Left lung (tissue), 10 donors: ENCODE results near the gene C9orf72. TPM values are rescaled to one million over a fixed set of nuclear protein-coding genes. Genes with fewer than 3 reads are reported as not detected.

Source experiments
- ATAC-seq: fragments of 200-7000 bp; cut with Tn5 transposase; one replicate; pipeline ENCODE4 v1.9.1; 2020; ENCODE audit warnings: moderate library complexity
- DNase-seq, 4 donors: peaks; one replicate each; pipeline ENCODE4 v3.0.0-alpha.2; 2013 to 2020
- H3K27ac ChIP-seq, 2 donors: fragments of 200-600 bp; sonication (generic) in 1 of 2; one replicate each; pipeline versions ENCODE4 v1.5.0 to v1.8.0; 2020 to 2021
- H3K27me3 ChIP-seq, 2 donors: fragments of 200-600 bp; sonication (generic) in 1 of 2; one replicate each; pipeline versions ENCODE4 v1.5.0 to v1.8.0; 2020 to 2021
- H3K36me3 ChIP-seq, 2 donors: fragments of 200-600 bp; sonication (generic) in 1 of 2; one replicate each; pipeline versions ENCODE4 v1.5.0 to v1.8.0; 2020 to 2021
- H3K4me1 ChIP-seq, 2 donors: fragments of 200-600 bp; one replicate each; pipeline ENCODE4 v1.8.0; 2021
- H3K4me3 ChIP-seq, 2 donors: fragments of 200-600 bp; sonication (generic) in 1 of 2; one replicate each; pipeline versions ENCODE4 v1.5.0 to v1.8.0; 2020 to 2021; ENCODE audit warnings: mild to moderate bottlenecking in 1 of 2
- H3K9me3 ChIP-seq, 2 donors: fragments of 200-600 bp; sonication (generic) in 1 of 2; one replicate each; pipeline versions ENCODE4 v1.5.0 to v1.8.0; 2020 to 2021
- CTCF ChIP-seq, 2 donors: fragments of 200-600 bp; sonication (generic) in 1 of 2; IDR thresholded peaks; one replicate each; pipeline versions ENCODE4 v1.5.0 to v1.8.0; 2021; ENCODE audit warnings: antibody characterized with exemption in 2 of 2
- intact Hi-C, 2 donors: fragments of 100-400 bp; cut with DNase I; formaldehyde crosslinking; loops; one replicate each; pipeline versions ENCODE4 v1.11.2 to v1.14.2; 2022
- polyA plus RNA-seq, 6 donors: library from polyadenylated mRNA; unstranded; fragments of 120-200 nt; gene quantifications; one replicate each; pipeline ENCODE4 v1.2.1, GENCODE V29; 2013; ENCODE audit not compliant: insufficient read length in 6 of 6
- total RNA-seq, 2 donors: library from RNA; stranded (reverse); fragmentation: NEBNext Ultra II Directional; extraction: Animal tissue kit (Norgen Biotek cat#: 25700); gene quantifications; one replicate each; pipeline ENCODE4 v1.2.1, GENCODE V29; 2021
- donor health status: DM: no; HTN: yes; CAD: no.
- donor health status: DM: no; HTN: no; CAD: no.

Gene C9orf72
- total and polyA plus RNA-seq, 8 donors = 17.1 to 32.4 (median 23.5) TPM

- H3K9me3 ChIP-seq = no peaks in the 10 kb centered on the region
- H3K36me3 ChIP-seq = no peaks in the 10 kb centered on the region
- DNase-seq (peak in 2 of 4 donors; percentile 10 to 49), ATAC-seq (peak; percentile 68)
- peak overlapping the region; percentile 65 to 85 for H3K27ac ChIP-seq
- H3K4me3 ChIP-seq = no peak overlapping the region
- intact Hi-C loops = no loop called here
- no peak for TF ChIP-seq CTCF (IDR thresholded peaks at IDR 0.05)
- H3K27me3 ChIP-seq = no peaks in the 10 kb centered on the region
- peaks cover 0 to 32% of the 10 kb centered on the region in 2 donors for H3K4me1 ChIP-seq
Observed at GRCh38 chr9:27600256-27600655, 27.0 kb upstream of the C9orf72 start.

- no peak for TF ChIP-seq CTCF (IDR thresholded peaks at IDR 0.05)
- DNase-seq (no peak), ATAC-seq (peak; percentile 34)
- Histone ChIP-seq H3K36me3 (no peaks in the 10 kb centered on the region), H3K9me3 (no peaks in the 10 kb centered on the region), H3K4me1 (peaks cover 0 to 32% of the 10 kb centered on the region in 2 donors), H3K27ac (peak overlapping the region; percentile 65 to 85), H3K27me3 (no peaks in the 10 kb centered on the region), H3K4me3 (no peak overlapping the region)
- intact Hi-C loops = no loop called here
Observed at GRCh38 chr9:27599870-27600238, 26.6 kb upstream of the C9orf72 start.

- Histone ChIP-seq H3K27me3 (no peaks in the 10 kb centered on the region), H3K4me3 (no peak overlapping the region), H3K9me3 (no peaks in the 10 kb centered on the region), H3K36me3 (no peaks in the 10 kb centered on the region), H3K4me1 (peaks cover 0 to 32% of the 10 kb centered on the region in 2 donors), H3K27ac (peak overlapping the region; percentile 65 to 85)
- intact Hi-C loops = no loop called here
- no peak for TF ChIP-seq CTCF (IDR thresholded peaks at IDR 0.05)
- DNase-seq = peak in 1 of 4 donors; percentile 26
- ATAC-seq = peak; percentile 93
Observed at GRCh38 chr9:27599102-27599869, 26.0 kb upstream of the C9orf72 start.

- no peak for TF ChIP-seq CTCF (IDR thresholded peaks at IDR 0.05)
- DNase-seq (peak in 1 of 4 donors; percentile 54), ATAC-seq (no peak)
- Histone ChIP-seq H3K36me3 (no peaks in the 10 kb centered on the region), H3K9me3 (no peaks in the 10 kb centered on the region), H3K4me3 (no peak overlapping the region), H3K4me1 (peaks cover 0 to 22% of the 10 kb centered on the region in 2 donors), H3K27ac (no peak overlapping the region), H3K27me3 (no peaks in the 10 kb centered on the region)
- intact Hi-C loops = no loop called here
Observed at GRCh38 chr9:27595733-27596132, 22.5 kb upstream of the C9orf72 start.

- no peaks in the 10 kb centered on the region for H3K36me3 ChIP-seq
- H3K4me1 ChIP-seq = peaks cover 0 to 5% of the 10 kb centered on the region in 2 donors
- no peaks in the 10 kb centered on the region for H3K27me3 ChIP-seq
- no peak overlapping the region for H3K4me3 ChIP-seq
- no peak overlapping the region for H3K27ac ChIP-seq
- DNase-seq = no peak
- H3K9me3 ChIP-seq = no peaks in the 10 kb centered on the region
- no peak for ATAC-seq
- TF ChIP-seq CTCF (IDR thresholded peaks at IDR 0.05) = no peak
- intact Hi-C loops = no loop called here
Observed at GRCh38 chr9:27591672-27592071, 18.4 kb upstream of the C9orf72 start.
